Bronchial epithelial cell (primary cell): ENCODE measurements around the gene EIF3C. TPM values are rescaled to one million over a fixed set of nuclear protein-coding genes. Genes with fewer than 3 reads are reported as not detected.

ENCODE experiments used
- total RNA-seq: library from RNA; depleted of rRNA; stranded (reverse); fragments of >200 nt; gene quantifications from 2 replicates; pipeline ENCODE4 v1.2.1, GENCODE V29; 2014

The EIF3C gene
- total RNA-seq, 1 donor from 2014 or later = 175 TPM

Other genes starting within 250 kb of the EIF3C start
- not detected in 2 replicates for gene NPIPB7, start 239.1 kb upstream of the EIF3C start, total RNA-seq
- 9.5 and 11.6 TPM in 2 replicates for gene CLN3, start 219.4 kb upstream of the EIF3C start, total RNA-seq
- not detected in 2 replicates for gene APOBR, start 216.8 kb upstream of the EIF3C start, total RNA-seq
- gene IL27, start 204.6 kb upstream of the EIF3C start, total RNA-seq = not detected in 2 replicates
- gene NUPR1, start 172.5 kb upstream of the EIF3C start, total RNA-seq = 65.3 and 163 TPM in 2 replicates
- gene SGF29, start 157.5 kb upstream of the EIF3C start, total RNA-seq = 9.0 and 10.0 TPM in 2 replicates
- 0.51 TPM in 1 of 2 replicates, not detected in the other for gene SULT1A2, start 114.4 kb upstream of the EIF3C start, total RNA-seq
- gene SULT1A1, start 101.4 kb upstream of the EIF3C start, total RNA-seq = 5.0 and 6.3 TPM in 2 replicates
- not detected in 2 replicates for gene NPIPB8, start 73.4 kb upstream of the EIF3C start, total RNA-seq
- gene NPIPB9, start 40.3 kb downstream of the EIF3C start, total RNA-seq = 0.77 and 1.6 TPM in 2 replicates
- 27.4 and 35.7 TPM in 2 replicates for gene ATXN2L, start 111.5 kb downstream of the EIF3C start, total RNA-seq
- 146 and 176 TPM in 2 replicates for gene TUFM, start 134.9 kb downstream of the EIF3C start, total RNA-seq
- 4.2 and 6.7 TPM in 2 replicates for gene SH2B1, start 152.4 kb downstream of the EIF3C start, total RNA-seq
- under 0.01 and 0.13 TPM in 2 replicates for gene ATP2A1, start 167.0 kb downstream of the EIF3C start, total RNA-seq
- 20.3 and 30.0 TPM in 2 replicates for gene RABEP2, start 213.8 kb downstream of the EIF3C start, total RNA-seq
- not detected in 2 replicates for gene CD19, start 220.5 kb downstream of the EIF3C start, total RNA-seq
- gene NFATC2IP, start 239.5 kb downstream of the EIF3C start, total RNA-seq = 19.2 and 21.5 TPM in 2 replicates